Inflammatory macrophage treated with lipopolysaccharide for 4 hours (primary cell): ENCODE results near the gene RTP3.

Experiments used
- DNase-seq: peaks from one replicate; pipeline ENCODE4 v3.0.0-alpha.2; 2020

The RTP3 gene

DNA sequence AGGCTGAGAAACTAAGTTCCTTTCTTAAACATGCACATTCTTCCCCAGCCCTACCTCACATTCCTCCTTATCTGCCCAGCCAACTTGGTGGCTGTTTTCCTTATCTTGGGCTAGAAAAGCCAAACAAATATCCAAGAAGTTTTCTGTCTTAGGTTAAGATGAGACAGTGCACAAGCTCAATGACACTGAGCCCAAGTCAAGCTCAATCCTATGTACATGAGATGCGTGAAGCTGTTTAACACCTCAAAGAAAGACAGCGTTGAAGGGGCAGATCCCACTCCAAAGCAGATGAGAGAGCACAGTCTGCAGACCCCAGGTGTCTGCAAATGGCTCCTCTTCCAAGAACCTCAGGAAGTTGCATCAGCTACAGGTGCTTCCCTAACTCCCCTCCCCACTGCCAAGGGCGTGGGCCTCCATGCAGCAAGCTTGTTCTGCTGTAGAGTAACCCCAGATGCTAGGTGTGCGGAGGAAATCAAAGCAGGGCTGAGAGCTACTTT, 51.7 kb downstream of the RTP3 start:
- no peak for DNase-seq

GRCh38 chr3:46549989-46550388, 52.2 kb downstream of the RTP3 start:
- no peak for DNase-seq
